NCI-H345 (cell line): Measurements from ENCODE around the gene GARS1.
A peak's percentile ranks its signal among the peaks of the same experiment; 100 is the strongest.

Experiments used
- DNase-seq: peaks from one replicate; lab custom pipeline; 2025; lab: John Stamatoyannopoulos, UW

The GARS1 gene

DNA sequence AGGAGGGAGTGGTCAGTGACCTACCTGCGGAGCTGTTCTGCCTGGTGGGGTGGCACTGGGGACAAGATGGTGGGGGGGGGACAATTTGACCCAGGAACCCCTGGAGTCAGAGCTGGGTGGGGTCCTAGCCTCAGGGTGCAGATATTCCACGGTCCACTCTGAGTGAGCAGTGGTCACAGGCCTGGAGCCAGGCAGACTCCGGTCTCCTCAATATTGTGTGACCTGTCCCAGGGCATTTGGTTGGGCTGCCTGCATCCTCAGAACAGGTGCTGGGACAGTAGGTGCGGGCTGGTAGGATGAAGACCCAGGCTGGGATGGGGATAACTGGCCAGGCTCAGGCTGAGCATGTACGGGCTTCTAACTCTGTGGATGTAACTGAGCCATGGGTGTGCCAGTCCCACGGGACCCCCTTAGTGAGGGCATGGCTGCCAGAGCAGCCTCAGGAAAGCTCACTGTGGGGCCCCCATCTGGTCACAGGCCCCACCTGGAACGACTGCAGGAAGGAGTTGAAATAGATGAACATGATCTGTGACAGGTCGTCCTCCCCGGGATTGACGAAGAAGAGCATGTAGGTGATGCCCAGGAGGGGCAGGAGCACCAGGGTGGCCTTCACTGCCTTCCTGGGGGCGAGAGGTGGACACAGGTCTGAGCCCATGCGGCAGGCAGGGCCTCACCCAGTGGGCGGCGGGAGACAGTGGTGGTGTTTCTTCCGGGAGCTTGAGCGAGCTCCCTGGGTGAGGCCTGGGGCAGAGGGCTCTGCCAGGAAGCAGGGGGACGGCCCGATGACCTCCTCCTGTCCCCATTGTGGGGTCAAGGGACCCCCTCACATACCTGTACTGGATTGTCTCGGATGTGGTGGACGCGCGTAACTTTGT, 60.7 kb downstream of the GARS1 start:
- no peak for DNase-seq

DNA sequence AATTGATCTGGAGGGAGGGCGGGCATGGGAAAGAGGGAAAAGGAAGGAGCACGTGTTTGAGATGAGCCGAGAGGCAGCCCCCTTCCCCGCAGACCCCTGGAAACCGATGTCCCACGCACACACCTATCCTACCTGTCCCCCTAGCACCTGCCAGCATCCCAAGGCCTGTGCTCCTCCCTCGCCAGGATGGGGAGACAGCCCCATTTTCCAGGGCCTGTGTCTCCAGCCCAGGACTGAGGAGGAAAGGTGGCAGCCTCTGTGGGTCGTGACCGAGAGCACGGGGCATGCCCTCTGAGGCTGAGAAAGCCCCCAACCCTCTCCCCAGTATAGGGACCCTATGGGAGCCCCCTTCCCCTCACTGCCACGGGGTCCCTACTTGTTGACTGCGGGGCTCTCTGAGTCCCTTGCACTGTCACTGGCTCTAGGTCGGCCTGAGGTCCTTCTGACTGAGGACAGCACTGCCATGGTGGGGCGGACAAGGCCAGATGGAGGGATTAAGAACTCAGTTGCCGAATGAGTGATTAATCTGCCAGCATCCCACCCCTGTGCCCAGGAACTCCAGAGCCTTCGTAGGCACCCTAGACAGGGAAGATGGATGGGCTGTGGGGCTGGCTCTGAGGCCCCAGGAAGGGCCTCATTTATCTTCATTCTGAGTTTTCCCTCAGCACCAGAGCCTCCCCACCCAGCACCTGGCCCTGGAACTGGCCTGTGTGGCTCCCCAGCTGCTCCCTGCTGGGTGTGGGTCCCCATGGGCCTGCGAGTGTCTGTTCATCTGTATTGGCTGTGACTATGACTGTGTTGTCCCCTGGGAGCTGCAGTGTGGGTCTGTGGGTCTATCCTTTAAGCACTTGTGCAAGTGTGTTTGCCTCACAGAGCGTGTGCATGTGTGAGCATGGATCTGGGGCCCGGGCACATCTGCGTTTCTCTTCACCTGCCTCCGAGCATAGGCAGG, 61.6 kb downstream of the GARS1 start:
- peak; percentile 19 for DNase-seq

DNA sequence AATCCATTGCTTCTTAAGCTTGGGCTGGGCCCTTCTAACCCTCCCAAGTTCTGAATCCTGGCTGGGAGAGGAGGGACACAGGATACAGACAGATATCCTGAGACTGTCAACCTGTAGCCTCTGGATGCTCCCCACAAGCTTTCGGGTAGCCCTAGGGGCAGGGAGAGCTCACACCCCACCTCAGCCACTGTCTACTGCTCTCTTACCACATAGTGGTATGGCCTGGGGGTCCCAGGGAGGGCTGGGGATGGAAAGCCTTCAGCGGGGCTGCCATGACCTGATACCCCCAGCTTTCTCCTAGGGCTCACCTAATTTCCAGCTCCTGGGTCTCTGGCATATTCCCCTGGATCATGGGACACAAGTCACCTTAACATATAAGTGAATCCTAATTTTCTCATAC, 62.5 kb downstream of the GARS1 start:
- no peak for DNase-seq

- no peak for DNase-seq
Observed at GRCh38 chr7:30658479-30659074, 63.9 kb downstream of the GARS1 start.

DNA sequence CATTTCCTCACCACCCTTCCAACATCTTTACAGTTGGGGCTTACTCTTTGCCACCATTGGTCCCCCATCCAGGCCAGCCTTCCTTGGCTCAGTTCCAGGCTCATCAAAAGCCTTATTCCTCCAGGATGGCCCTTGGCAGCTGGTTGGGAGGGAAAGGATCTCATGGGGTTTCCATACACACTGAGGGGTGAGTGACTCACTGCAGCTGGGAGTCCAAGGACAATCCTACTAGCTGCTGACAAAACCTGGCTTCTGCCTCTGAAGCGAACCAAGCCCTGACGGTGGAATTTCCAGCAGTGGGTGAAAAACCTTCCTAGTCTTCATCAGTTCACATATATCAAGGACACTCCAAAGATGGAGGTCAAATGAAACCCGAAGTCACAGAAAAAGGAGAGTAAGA, 64.6 kb downstream of the GARS1 start:
- peak; percentile 76 for DNase-seq

GRCh38 chr7:30660331-30661255, 65.9 kb downstream of the GARS1 start:
- DNase-seq: peak; percentile 95

DNA sequence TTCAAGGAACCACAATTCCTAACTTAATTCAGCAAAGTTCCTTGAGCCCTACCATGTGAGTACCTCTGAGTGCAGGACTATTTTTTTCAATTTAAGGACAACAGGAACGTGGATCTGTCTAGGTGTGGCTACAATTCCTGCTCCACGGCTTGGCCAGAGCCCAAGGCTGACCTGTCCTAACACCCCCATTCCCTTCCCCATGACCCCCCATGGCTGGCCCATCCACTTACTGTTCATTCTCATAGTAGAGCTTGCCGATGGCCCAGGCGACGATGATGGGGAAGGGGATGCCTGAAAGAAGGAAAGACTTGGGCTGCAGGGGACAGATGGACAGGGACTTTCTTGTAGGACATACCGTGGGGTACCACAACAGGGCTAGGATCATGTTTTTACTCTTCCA, 67.2 kb downstream of the GARS1 start:
- no peak for DNase-seq

DNA sequence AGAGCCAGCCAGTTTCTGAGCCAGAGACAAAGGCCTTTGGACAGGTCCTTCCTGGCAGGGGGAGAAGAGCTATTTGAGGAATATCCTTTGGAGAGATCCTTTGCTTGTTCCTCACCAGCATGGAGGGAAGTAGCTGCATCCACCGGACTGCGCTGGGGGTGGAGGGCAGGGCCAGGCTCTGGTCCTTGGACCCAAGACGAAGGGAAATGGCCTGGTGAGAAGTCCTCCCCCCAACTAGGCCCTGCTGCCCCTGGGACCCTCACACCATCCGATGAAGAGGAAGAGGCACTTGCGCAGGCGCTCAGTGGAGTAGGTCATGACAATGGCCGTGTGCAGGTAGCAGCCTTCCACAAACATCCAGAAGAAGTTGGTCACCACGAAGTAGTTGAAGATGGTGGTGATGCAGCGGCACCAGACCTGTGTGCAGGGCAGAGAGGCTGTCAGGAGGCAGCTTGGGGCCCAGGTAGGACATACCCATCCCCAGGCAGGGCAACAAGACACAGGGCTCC, 67.8 kb downstream of the GARS1 start:
- DNase-seq: no peak

- DNase-seq: no peak
Observed at GRCh38 chr7:30663414-30663813, 68.7 kb downstream of the GARS1 start.

DNA sequence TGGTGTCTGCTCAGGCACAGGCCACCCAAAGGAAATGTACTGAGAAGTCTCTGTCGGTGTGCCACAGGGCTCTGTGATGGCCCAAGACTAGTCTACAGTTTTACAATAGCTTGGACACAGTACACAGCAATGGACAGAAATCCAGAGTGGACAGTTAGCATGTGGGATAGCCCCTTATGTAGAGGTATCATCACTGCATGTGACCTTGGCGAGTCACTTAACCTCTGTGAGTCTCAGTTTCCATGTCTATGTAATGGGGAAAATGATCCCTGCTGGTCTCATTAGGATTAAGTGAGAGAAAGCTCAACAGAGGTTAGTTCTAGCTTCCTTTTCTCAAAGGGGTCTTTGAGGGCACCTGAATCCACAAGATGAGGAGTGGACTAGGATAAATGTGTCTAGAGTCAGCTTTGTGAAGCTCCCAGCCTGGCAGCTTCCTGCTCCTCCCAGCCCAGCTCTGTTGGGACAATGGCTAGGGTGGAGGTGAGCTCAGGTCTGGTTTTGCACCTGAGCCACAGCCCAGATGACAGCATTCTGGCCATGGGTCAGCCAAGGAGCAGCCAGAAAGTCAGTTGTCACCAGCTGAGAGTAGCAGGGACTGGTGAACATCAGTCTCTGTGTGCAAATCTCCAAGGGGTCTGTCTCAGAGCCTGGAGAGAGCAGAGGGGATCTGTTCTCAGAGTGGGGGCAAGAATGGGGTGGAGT, 69.7 kb downstream of the GARS1 start:
- no peak for DNase-seq

GRCh38 chr7:30665043-30665442, 70.4 kb downstream of the GARS1 start:
- DNase-seq: no peak

- no peak for DNase-seq
Observed at GRCh38 chr7:30665449-30665848, 70.8 kb downstream of the GARS1 start.

DNA sequence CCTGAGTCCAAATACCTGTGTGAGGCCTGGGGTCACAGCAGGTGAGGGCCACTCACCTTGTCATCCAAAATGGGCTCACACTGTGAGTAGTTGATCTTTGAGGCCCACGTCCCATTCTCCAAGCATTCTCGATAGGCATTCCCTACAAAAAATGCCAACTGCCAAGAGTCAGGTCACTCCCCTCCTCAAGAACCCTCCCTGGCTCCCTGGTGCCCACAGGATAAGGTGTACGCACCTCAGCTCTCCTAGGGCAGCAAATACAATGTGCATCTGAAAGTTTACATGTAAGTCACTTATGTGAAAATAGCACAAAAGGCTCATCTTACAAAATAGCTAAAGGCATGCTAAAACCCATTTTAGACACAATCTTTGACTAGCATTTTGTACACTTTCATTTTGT, 72.5 kb downstream of the GARS1 start:
- no peak for DNase-seq

DNA sequence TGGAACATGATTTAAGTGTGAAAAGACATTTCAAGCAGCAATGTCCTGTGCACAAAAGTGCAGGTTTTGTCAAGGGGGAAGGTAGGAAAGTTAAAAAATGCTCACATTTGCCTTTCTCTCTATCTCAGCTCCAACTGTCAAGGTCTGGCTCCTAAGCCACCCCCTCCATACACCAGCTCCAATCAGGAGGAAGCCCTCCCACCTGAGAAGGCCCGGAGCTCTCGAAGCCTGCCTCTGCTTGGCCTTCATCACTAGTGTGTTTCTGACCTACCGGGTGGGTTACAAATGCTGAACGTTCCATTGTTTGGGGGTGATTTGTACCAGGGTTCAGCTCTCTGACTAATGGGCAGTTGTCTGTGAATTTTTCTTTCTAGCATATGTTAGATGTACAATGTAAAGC, 73.4 kb downstream of the GARS1 start:
- DNase-seq: no peak

- no peak for DNase-seq
Observed at GRCh38 chr7:30671793-30672465, 77.3 kb downstream of the GARS1 start.

DNA sequence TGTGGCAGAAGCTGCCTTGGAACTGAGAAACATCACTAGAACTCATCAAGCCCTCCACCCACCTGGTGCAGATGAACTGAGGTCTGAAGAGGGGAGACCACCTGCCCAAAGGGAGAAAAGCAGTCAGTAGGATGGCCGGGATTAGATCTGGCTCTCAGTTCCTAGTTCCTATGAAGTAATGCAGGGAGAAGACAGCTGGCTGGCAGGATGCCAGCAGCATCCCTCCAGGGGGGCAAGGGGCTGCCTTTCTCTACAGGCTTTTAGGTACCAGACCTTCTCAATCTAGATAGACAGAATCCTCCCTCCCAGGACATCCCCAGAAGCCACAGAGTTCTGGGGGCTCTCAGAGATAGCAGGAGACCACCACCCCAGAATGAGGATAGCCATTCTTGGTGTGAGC, 79.7 kb downstream of the GARS1 start:
- peak; percentile 28 for DNase-seq

GRCh38 chr7:30674876-30675275, 80.2 kb downstream of the GARS1 start:
- peak; percentile 56 for DNase-seq

- no peak for DNase-seq
Observed at GRCh38 chr7:30678805-30679204, 84.1 kb downstream of the GARS1 start.

- DNase-seq: no peak
Observed at GRCh38 chr7:30679664-30680063, 85.0 kb downstream of the GARS1 start.

GRCh38 chr7:30681331-30681797, 86.7 kb downstream of the GARS1 start:
- DNase-seq: no peak
